Right lobe of liver (tissue), 6 donors: ENCODE results near the gene LRRC1. TPM values are rescaled to one million over a fixed set of nuclear protein-coding genes. Genes with fewer than 3 reads are reported as not detected.

ENCODE experiments used
- ATAC-seq, 4 donors: fragments of 200-7000 bp; cut with Tn5 transposase; one replicate each; pipeline ENCODE4 v1.9.1; 2020; ENCODE audit warnings: mild to moderate bottlenecking in 4 of 4, moderate library complexity in 4 of 4
- DNase-seq, 3 donors: peaks; one replicate each; pipeline ENCODE4 v3.0.0-alpha.2; 2020
- H3K27ac ChIP-seq, 3 donors: fragments of 200-600 bp; one replicate each; pipeline ENCODE4 v1.8.0; 2022
- H3K27me3 ChIP-seq, 2 donors: fragments of 200-600 bp; one replicate each; pipeline ENCODE4 v1.8.0; 2022
- H3K36me3 ChIP-seq, 4 donors: fragments of 200-600 bp; sonication (generic) in 1 of 4; one replicate each; pipeline versions ENCODE4 v1.5.1 to v1.8.0; 2017 to 2022; ENCODE audit warnings: control low read depth in 1 of 4
- H3K4me1 ChIP-seq, 4 donors: fragments of 200-600 bp; sonication (generic) in 1 of 4; one replicate each; pipeline versions ENCODE4 v1.5.1 to v1.8.0; 2017 to 2022; ENCODE audit warnings: control low read depth in 1 of 4
- H3K4me3 ChIP-seq, 3 donors: fragments of 200-600 bp; one replicate each; pipeline ENCODE4 v1.8.0; 2022
- H3K9me3 ChIP-seq, 4 donors: fragments of 200-600 bp; sonication (generic) in 1 of 4; one replicate each; pipeline versions ENCODE4 v1.5.1 to v1.8.0; 2017 to 2022; ENCODE audit warnings: control low read depth in 1 of 4
- POLR2A ChIP-seq: fragments of 450-650 bp; IDR thresholded peaks from one replicate; pipeline ENCODE4 v1.6.1; 2017; ENCODE audit warnings: antibody characterized with exemption, mild to moderate bottlenecking
- WGBS: methylation state at CpG from one replicate; pipeline ENCODE4 v1.1.6; 2018; ENCODE audit warnings: low coverage, low lambda C conversion rate; ENCODE audit not compliant: insufficient coverage; ENCODE audit errors: missing lambda C conversion rate; 5-methylcytosine and 5-hydroxymethylcytosine counted together
- intact Hi-C, 2 donors: fragments of 100-400 bp; cut with DNase I; formaldehyde crosslinking; loops; one replicate each; pipeline versions ENCODE4 v1.11.2 to v1.14.1; 2022
- total RNA-seq, 6 experiments: library from RNA; depleted of rRNA in 2 of 6; stranded (reverse); fragments of >200 nt in 2 of 6; fragmentation: NEBNext Ultra II Directional in 3 of 6; extraction: Animal tissue kit (Norgen Biotek cat#: 25700) in 3 of 6; gene quantifications; one replicate each; pipeline versions ENCODE4 v1.1.0 to v1.2.4, GENCODE V29; 2016 to 2023
- TF ChIP-seq, protein P1 (sequence below), 4 donors: fragments of 200-600 bp in 3 of 4; fragments of 450-650 bp in 1 of 4; IDR thresholded peaks; one replicate each; pipeline versions ENCODE4 v1.5.1 to v1.8.0; 2016 to 2022; ENCODE audit warnings: antibody characterized with exemption in 4 of 4, mild to moderate bottlenecking in 2 of 4
- donor health status: DM: no; HTN: yes; CAD: no.
- donor health status: DM: no; HTN: no; CAD: no.
- donor health status: DM: no; HTN: no; CAD: no.
- donor health status: DM: no; HTN: yes; CAD: no.
- donor health status: DM: no; HTN: yes; CAD: no.

The LRRC1 gene
- total RNA-seq, 6 experiments from 2014 or later: 0.46 to 3.2 (median 1.4) TPM

DNA sequence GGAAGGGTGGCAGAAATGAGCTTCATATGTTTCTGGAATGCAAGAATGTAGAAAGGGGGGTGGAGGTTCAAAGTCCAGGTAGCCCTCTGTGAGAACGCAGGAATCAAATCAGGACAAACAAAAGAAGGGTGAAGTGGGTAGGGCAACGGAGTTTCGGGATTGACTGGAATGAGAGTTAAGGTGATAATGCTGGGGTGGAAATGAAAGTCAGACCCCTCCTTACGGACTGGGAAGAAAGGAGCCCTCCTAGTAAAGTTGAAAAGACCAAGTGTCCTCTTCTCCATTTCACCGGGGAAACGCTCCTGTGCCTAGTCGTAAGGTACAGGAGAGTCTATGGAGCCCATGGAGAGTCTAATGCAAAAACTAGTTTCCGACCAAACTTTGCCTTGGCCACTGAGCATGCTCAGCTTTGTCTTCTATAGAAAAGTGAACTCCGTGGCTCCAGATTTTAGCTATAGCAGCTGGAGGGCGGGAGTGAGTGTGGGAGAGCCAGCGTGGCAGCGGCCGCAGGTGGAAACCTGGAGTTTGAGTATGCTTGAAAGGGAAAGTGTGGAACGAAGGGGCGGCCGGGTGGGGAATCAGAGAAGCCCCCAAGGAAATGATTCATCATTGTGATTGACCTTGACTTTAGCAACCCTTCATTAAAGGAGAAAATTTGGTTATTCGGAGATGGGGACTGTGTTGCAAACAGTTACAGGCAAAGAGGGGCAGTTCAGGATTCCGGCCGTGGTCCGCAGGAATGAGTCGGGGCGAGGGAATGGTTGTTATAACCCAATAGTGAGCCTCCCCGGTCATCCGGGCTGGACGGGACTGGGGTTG is 1.3 kb upstream of the LRRC1 start:
- Histone ChIP-seq H3K36me3 (no peaks in the 10 kb centered on the region), H3K9me3 (peaks cover 0 to 4% (median 0%) of the 10 kb centered on the region in 4 donors), H3K27me3 (peaks cover 0 to 4% of the 10 kb centered on the region in 2 donors), H3K27ac (no peak overlapping the region), H3K4me3 (peak overlapping the region; percentile 68 to 73 (median 72)), H3K4me1 (peaks cover 0 to 21% (median 5%) of the 10 kb centered on the region in 4 donors)
- ATAC-seq: peak; percentile 15 to 48 (median 34)
- intact Hi-C loops: no loop called here
- DNase-seq: peak in 1 of 3 donors; percentile 43
- no peak for TF ChIP-seq POLR2A
- TF ChIP-seq, protein P1, sequence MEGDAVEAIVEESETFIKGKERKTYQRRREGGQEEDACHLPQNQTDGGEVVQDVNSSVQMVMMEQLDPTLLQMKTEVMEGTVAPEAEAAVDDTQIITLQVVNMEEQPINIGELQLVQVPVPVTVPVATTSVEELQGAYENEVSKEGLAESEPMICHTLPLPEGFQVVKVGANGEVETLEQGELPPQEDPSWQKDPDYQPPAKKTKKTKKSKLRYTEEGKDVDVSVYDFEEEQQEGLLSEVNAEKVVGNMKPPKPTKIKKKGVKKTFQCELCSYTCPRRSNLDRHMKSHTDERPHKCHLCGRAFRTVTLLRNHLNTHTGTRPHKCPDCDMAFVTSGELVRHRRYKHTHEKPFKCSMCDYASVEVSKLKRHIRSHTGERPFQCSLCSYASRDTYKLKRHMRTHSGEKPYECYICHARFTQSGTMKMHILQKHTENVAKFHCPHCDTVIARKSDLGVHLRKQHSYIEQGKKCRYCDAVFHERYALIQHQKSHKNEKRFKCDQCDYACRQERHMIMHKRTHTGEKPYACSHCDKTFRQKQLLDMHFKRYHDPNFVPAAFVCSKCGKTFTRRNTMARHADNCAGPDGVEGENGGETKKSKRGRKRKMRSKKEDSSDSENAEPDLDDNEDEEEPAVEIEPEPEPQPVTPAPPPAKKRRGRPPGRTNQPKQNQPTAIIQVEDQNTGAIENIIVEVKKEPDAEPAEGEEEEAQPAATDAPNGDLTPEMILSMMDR (IDR thresholded peaks at IDR 0.05): no peak
- 3% methylated on average over 20 of the region's 25 CpGs for WGBS

DNA sequence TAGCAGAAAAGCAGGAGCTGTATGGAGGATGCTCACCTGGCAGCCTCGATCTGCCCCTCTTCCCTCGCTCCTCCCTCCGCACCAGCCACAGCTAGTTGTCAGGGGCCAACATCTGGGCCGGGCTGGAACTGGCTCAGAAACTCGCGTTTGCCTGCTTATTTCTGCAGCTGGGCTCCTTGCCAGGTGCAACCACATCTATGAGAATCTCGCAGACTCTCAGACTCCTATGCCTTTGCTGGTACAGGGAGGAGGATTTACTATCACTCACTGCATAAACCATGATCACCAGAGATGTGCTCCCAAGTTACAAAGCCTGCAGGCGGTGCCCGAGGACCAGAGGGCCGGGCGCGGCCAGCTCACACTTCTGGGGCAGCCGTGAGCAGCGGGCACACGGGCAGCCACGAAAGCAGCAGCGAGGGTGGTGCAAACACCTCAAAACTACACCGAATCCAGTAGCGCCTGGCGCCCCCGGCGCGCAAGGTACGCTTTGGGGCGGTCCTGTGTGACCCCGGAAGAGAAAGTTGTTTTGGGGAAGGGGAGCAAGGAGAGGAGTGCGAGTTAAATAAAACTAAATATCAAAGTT is 577 bp upstream of the LRRC1 start:
- H3K27me3 ChIP-seq: peaks cover 0 to 4% of the 10 kb centered on the region in 2 donors
- peak overlapping the region; percentile 68 to 73 (median 72) for H3K4me3 ChIP-seq
- no peaks in the 10 kb centered on the region for H3K9me3 ChIP-seq
- 1% methylated on average over 18 of the region's 27 CpGs for WGBS
- H3K36me3 ChIP-seq: no peaks in the 10 kb centered on the region
- peak; percentile 53 to 74 (median 70) for DNase-seq
- intact Hi-C loops: no loop called here
- peaks cover 0 to 21% (median 5%) of the 10 kb centered on the region in 4 donors for H3K4me1 ChIP-seq
- peak; percentile 73 to 81 (median 77) for ATAC-seq
- H3K27ac ChIP-seq: peak overlapping the region in 1 of 3 donors; percentile 15
- TF ChIP-seq, protein P1 (IDR thresholded peaks at IDR 0.05): peak in 3 of 4 donors; percentile 18 to 35 (median 28)
- no peak for TF ChIP-seq POLR2A

DNA sequence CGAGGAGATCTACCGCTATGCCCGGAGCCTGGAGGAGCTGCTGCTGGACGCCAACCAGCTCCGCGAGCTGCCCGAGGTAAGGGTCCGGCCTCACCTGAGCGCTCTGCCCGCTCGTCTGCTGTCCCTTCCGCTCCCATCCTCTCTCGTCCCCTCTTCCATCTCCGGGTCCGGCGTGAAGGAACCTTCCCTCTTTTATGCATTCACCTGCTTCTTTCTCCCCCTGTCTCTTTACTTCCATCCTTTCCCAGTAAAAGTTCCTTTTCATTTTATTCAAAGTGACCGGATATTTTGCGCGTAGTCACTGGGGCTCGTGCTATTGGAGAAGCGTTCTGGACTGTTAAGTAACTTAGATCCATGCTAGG is 516 bp downstream of the LRRC1 start:
- intact Hi-C loops: no loop called here
- peaks cover 0 to 21% (median 5%) of the 10 kb centered on the region in 4 donors for H3K4me1 ChIP-seq
- H3K27me3 ChIP-seq: peaks cover 0 to 4% of the 10 kb centered on the region in 2 donors
- H3K4me3 ChIP-seq: peak overlapping the region; percentile 68 to 73 (median 72)
- no peaks in the 10 kb centered on the region for H3K36me3 ChIP-seq
- no peak for TF ChIP-seq POLR2A
- TF ChIP-seq, protein P1 (IDR thresholded peaks at IDR 0.05): no peak
- ATAC-seq (peak; percentile 14 to 44 (median 34)), DNase-seq (peak in 2 of 3 donors; percentile 50 to 63)
- no peaks in the 10 kb centered on the region for H3K9me3 ChIP-seq
- H3K27ac ChIP-seq: no peak overlapping the region
- 1% methylated on average over 15 of the region's 21 CpGs for WGBS

DNA sequence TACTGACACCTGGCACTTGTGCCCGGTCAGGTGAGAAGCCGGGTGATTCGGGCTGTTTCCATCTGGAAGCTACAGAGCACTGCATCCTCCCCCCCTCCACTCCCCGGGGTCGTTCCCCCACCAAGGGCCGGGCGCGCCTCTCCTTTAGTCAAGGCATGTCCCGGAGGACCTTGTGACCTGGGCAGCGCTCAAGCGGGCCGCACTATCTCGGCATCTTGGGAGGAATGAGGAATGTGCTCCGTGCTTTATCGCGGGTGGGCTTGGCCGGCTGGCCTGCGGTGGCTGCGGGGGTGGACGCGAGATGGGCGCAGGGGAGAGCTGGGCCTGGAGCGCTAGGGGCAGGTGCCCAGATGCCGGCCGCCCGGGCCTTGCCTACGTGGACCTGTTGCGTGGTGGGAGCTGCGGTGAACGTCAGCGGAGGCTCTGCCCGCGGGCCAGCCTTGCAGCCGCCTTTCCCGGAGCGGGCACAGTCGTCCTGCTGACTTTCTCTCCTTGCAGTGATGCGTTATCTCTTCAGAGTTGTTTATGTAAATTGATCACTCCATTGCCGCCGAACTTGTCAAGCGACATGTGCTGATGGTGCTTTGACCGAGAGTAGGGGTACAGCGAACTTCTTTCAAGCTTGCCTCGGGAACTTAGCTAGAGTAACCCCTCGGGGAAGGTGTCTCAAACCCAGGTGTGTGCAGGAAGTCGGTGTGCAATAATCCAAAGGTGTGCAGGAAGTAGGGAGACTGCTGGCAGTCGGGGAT is 1.1 kb downstream of the LRRC1 start:
- no peak overlapping the region for H3K27ac ChIP-seq
- H3K4me1 ChIP-seq: peaks cover 0 to 21% (median 5%) of the 10 kb centered on the region in 4 donors
- ATAC-seq (no peak), DNase-seq (peak; percentile 27 to 56 (median 44))
- peak overlapping the region; percentile 68 to 73 (median 72) for H3K4me3 ChIP-seq
- no peak for TF ChIP-seq POLR2A
- TF ChIP-seq, protein P1 (IDR thresholded peaks at IDR 0.05): no peak
- WGBS: 7% methylated on average over 10 of the region's 47 CpGs
- H3K27me3 ChIP-seq: peaks cover 0 to 4% of the 10 kb centered on the region in 2 donors
- intact Hi-C loops: no loop called here
- H3K9me3 ChIP-seq: no peaks in the 10 kb centered on the region
- no peaks in the 10 kb centered on the region for H3K36me3 ChIP-seq
